Cardiac muscle cell (in vitro differentiated cells and primary cell): ENCODE results near the gene TRABD. TPM values are rescaled to one million over a fixed set of nuclear protein-coding genes. Genes with fewer than 3 reads are reported as not detected.
A peak's percentile ranks its signal among the peaks of the same experiment; 100 is the strongest.

Experiments
- DNase-seq, 2 donors: peaks; one replicate each; pipeline versions ENCODE4 v3.0.0 to v3.0.0-alpha.2; 2010 to 2017; ENCODE audit warnings: low read depth in 1 of 2, low spot score in 1 of 2
- H3K27ac ChIP-seq: fragments of 200-600 bp; sonication (generic); 2 replicates; pipeline ENCODE4 v1.5.1; 2016
- H3K27me3 ChIP-seq: fragments of 200-600 bp; sonication (generic); 2 replicates; pipeline ENCODE4 v1.6.0; 2016; ENCODE audit warnings: control low read depth
- H3K36me3 ChIP-seq: fragments of 200-600 bp; sonication (generic); 2 replicates; pipeline ENCODE4 v1.5.1; 2016; ENCODE audit warnings: control low read depth
- H3K4me1 ChIP-seq: fragments of 200-600 bp; sonication (generic); 2 replicates; pipeline ENCODE4 v1.8.1; 2017; ENCODE audit warnings: low read depth, mild to moderate bottlenecking, mixed run types
- H3K4me3 ChIP-seq: fragments of 200-600 bp; sonication (generic); 2 replicates; pipeline ENCODE4 v1.5.1; 2016; ENCODE audit warnings: mild to moderate bottlenecking
- H3K9me3 ChIP-seq: fragments of 200-600 bp; sonication (generic); 2 replicates; pipeline ENCODE4 v1.5.1; 2017; ENCODE audit warnings: low read depth, mild to moderate bottlenecking, control low read depth
- CTCF ChIP-seq: IDR thresholded peaks from 2 replicates; pipeline ENCODE4 v1.5.1; 2012; ENCODE audit warnings: low read depth, mild to moderate bottlenecking, low read length
- polyA plus RNA-seq: library from polyadenylated mRNA; unstranded; fragments of >200 nt; fragmentation: Nextera tagmentation; extraction: Ambion mirVana; gene quantifications from 2 replicates; pipeline ENCODE4 v1.2.1, GENCODE V29; 2016
- total RNA-seq: library from RNA; depleted of rRNA; stranded (reverse); fragments of >200 nt; gene quantifications from 2 replicates; pipeline ENCODE4 v1.2.3, GENCODE V29; 2016

The TRABD gene
- total and polyA plus RNA-seq, 2 experiments from 2014 or later, result 50.7 to 59.6 TPM

DNA sequence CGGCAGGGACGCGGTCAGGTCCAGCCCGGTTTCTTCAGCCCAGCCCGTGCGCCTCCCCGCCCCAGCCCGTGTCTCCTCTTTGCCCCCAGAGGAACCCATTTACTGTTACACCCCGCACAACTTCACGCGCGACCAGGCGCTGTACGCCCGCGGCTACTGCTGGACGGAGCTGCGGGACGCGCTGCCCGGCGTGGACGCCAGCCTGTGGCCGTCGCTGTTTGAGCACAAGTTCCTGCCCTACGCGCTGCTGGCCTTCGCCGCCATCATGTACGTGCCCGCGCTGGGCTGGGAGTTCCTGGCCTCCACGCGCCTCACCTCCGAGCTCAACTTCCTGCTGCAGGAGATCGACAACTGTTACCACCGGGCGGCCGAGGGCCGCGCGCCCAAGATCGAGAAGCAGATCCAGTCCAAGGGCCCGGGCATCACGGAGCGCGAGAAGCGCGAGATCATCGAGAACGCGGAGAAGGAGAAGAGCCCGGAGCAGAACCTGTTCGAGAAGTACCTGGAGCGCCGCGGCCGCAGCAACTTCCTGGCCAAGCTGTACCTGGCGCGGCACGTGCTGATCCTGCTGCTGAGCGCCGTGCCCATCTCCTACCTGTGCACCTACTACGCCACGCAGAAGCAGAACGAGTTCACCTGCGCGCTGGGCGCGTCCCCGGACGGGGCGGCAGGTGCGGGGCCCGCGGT, 8.7 kb upstream of the TRABD start:
- DNase-seq, result no peak
- Histone ChIP-seq H3K4me3 (no peak overlapping the region), H3K9me3 (no peaks in the 10 kb centered on the region), H3K27ac (peak overlapping the region; percentile 86), H3K27me3 (no peaks in the 10 kb centered on the region), H3K36me3 (peaks cover 3% of the 10 kb centered on the region), H3K4me1 (peaks cover 16% of the 10 kb centered on the region)
- no peak for TF ChIP-seq CTCF

DNA sequence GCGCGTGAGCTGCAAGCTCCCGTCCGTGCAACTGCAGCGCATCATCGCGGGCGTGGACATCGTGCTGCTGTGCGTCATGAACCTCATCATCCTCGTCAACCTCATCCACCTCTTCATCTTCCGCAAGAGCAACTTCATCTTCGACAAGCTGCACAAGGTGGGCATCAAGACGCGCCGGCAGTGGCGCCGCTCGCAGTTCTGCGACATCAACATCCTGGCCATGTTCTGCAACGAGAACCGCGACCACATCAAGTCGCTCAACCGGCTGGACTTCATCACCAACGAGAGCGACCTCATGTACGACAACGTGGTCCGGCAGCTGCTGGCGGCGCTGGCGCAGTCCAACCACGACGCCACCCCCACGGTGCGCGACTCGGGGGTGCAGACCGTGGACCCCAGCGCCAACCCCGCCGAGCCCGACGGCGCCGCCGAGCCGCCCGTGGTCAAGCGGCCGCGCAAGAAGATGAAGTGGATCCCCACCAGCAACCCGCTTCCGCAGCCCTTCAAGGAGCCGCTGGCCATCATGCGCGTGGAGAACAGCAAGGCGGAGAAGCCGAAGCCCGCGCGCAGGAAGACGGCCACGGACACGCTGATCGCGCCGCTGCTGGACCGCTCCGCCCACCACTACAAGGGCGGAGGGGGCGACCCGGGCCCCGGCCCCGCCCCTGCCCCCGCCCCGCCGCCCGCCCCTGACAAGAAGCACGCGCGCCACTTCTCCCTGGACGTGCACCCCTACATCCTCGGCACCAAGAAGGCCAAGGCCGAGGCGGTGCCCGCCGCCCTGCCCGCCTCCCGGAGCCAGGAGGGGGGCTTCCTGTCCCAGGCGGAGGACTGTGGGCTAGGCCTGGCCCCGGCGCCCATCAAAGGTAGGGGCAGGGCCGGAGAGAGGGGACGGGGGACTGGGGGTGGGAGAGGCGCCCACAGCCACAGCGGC, 7.9 kb upstream of the TRABD start:
- no peaks in the 10 kb centered on the region for H3K27me3 ChIP-seq
- H3K27ac ChIP-seq, result no peak overlapping the region
- no peak overlapping the region for H3K4me3 ChIP-seq
- TF ChIP-seq CTCF, result no peak
- DNase-seq, result no peak
- peaks cover 3% of the 10 kb centered on the region for H3K36me3 ChIP-seq
- H3K9me3 ChIP-seq, result no peaks in the 10 kb centered on the region
- peaks cover 16% of the 10 kb centered on the region for H3K4me1 ChIP-seq

- no peak for DNase-seq
- Histone ChIP-seq H3K27me3 (no peaks in the 10 kb centered on the region), H3K4me1 (peaks cover 16% of the 10 kb centered on the region), H3K27ac (no peak overlapping the region), H3K9me3 (no peaks in the 10 kb centered on the region), H3K4me3 (no peak overlapping the region), H3K36me3 (peaks cover 3% of the 10 kb centered on the region)
- TF ChIP-seq CTCF, result no peak
Measured at GRCh38 chr22:50178471-50178864, 7.2 kb upstream of the TRABD start.

DNA sequence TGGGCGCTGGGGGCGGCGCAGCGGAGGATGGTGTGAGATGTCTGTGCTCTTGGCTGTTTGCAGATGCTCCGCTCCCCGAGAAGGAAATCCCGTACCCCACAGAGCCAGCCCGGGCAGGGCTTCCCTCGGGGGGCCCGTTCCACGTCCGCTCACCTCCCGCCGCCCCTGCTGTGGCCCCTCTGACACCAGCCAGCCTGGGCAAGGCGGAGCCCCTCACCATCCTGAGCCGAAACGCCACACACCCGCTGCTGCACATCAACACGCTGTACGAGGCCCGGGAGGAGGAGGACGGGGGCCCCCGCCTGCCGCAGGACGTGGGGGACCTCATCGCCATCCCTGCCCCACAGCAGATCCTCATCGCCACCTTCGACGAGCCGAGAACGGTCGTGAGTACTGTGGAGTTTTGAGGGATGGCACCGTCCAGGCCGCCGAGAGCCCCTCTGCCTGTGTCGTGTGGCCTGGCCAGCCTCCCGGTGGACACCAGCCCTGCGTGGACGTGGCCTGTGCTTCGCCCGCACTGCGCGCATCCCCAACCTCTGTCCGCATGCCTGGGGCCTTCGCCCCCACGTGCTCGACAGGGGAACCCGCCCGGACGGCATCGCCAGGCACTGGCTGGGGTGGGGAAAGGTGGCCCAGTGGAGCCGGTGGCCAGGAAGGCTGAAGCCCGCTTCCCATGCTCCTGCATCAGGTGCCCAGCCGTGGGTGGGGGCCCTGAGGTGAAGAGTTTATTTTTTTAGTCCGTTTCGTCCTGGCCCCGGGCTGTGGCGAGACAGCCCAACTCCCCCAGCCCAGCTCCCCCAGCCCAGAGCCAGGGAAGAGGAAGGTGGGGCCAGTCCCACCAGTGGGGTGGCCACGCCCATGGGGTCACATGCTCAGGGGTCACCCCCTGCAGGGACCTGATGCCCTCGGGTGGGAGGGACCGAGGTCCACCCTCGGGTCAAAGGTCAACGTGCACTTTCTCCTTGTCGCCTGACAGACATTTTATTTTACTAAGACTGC, 6.5 kb upstream of the TRABD start:
- DNase-seq, result no peak
- H3K4me3 ChIP-seq, result no peak overlapping the region
- no peak overlapping the region for H3K27ac ChIP-seq
- TF ChIP-seq CTCF, result no peak
- H3K27me3 ChIP-seq, result no peaks in the 10 kb centered on the region
- H3K4me1 ChIP-seq, result peaks cover 22% of the 10 kb centered on the region
- H3K9me3 ChIP-seq, result no peaks in the 10 kb centered on the region
- H3K36me3 ChIP-seq, result peaks cover 3% of the 10 kb centered on the region
